ENCODE data around the gene DPP7. TPM values are rescaled to one million over a fixed set of nuclear protein-coding genes. Genes with fewer than 3 reads are reported as not detected.
A peak's percentile ranks its signal among the peaks of the same experiment; 100 is the strongest.

DPP7 gene
- total RNA-seq, 2 experiments from 2014 or later: 248 TPM

- Mint-ChIP-seq H3K9me3 (ENCODE audit: insufficient read depth) (no peaks in the 10 kb centered on the region), H3K4me3 (peak overlapping the region; percentile 60), H3K27ac (peak overlapping the region; percentile 64), H3K36me3 (ENCODE audit: low read depth) (peaks cover 8% of the 10 kb centered on the region), H3K27me3 (ENCODE audit: low read depth) (no peaks in the 10 kb centered on the region), H3K4me1 (ENCODE audit: low read depth) (peaks cover 11% of the 10 kb centered on the region)
- CTCF ChIA-PET: interaction anchor here (1.0 to 3.4 kb wide), 7 partner anchors 18 to 122 kb away, joined by 3 to 18 read pairs (median 3); partner anchors contain the start of genes MAN1B1 and NPDC1
- no peak for DNase-seq
- POLR2A ChIA-PET: interaction anchor here (0.6 to 2.3 kb wide), 4 partner anchors 18 to 126 kb away, joined by 3 to 11 read pairs (median 6); partner anchors contain the start of gene TUBB4B
- peak; percentile 22 for ATAC-seq
These were observed 317 bp downstream of the DPP7 start for GRCh38 chr9:137114220-137114612.

- POLR2A ChIA-PET: interaction anchor here (0.6 to 2.3 kb wide), 9 partner anchors 16 to 127 kb away, joined by 3 to 11 read pairs (median 3); partner anchors contain the start of genes MAN1B1 and TUBB4B
- Mint-ChIP-seq H3K4me1 (ENCODE audit: low read depth) (peaks cover 11% of the 10 kb centered on the region), H3K9me3 (ENCODE audit: insufficient read depth) (no peaks in the 10 kb centered on the region), H3K27ac (peak overlapping the region; percentile 73), H3K36me3 (ENCODE audit: low read depth) (peaks cover 10% of the 10 kb centered on the region), H3K27me3 (ENCODE audit: low read depth) (no peaks in the 10 kb centered on the region), H3K4me3 (peak overlapping the region; percentile 74)
- ATAC-seq (peak; percentile 38), DNase-seq (peak; percentile 54)
- CTCF ChIA-PET: interaction anchor here (0.5 to 3.4 kb wide), 8 partner anchors 16 to 123 kb away, joined by 3 to 18 read pairs (median 4); partner anchors contain the start of genes MAN1B1 and NPDC1
These were observed 961 bp downstream of the DPP7 start for GRCh38 chr9:137113385-137114159.

DNA sequence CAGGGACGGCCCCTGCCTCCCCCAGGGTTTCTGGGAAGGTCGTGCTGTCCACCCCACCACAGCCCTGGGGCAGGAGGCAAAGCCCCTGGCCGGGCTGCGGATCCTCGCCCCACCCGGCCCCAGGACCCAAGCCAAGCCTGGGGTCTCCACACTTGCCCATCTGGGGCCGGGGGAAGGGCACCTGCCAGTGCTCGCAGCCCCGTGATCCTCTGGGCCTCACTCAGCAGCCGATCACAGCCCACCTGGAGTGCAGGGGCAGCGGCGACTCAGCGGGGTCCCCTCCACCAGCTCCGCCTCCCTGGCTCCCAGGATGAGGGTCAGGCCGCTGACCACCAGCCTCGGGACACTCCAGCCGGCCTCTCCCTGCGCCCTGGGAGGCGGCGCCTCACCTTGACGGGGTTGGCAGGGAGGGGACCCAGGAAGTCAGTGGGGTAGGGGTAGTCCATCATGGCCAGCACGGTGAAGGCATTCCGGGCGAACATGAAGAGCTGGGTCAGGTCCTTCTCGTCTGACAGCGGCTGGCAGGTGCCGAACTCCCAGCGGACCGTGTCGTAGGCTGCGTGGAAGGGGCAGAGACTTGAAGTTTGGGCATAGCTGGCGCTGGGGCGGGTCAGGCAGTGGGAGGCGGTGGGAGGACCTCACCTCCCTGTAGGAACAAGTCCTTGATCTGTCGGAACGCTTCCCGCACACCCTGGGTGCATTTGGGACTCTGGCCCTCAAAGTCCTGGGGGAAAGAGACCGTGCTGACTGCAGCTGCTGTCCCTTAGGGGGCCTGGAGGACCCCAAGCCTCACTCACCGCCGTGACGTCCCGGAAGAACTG lies 1.8 kb downstream of the DPP7 start:
- ATAC-seq (no peak), DNase-seq (no peak)
- H3K27me3 Mint-ChIP-seq (ENCODE audit: low read depth): no peaks in the 10 kb centered on the region
- POLR2A ChIA-PET: interaction anchor here (1.1 to 2.3 kb wide), 6 partner anchors 17 to 128 kb away, joined by 3 to 11 read pairs (median 8); partner anchors contain the start of genes MAN1B1 and TUBB4B
- peaks cover 11% of the 10 kb centered on the region for H3K4me1 Mint-ChIP-seq (ENCODE audit: low read depth)
- peaks cover 12% of the 10 kb centered on the region for H3K36me3 Mint-ChIP-seq (ENCODE audit: low read depth)
- no peaks in the 10 kb centered on the region for H3K9me3 Mint-ChIP-seq (ENCODE audit: insufficient read depth)
- CTCF ChIA-PET: interaction anchor here (0.8 to 3.4 kb wide), 6 partner anchors 17 to 124 kb away, joined by 3 to 18 read pairs (median 4); partner anchors contain the start of gene MAN1B1
- H3K27ac Mint-ChIP-seq: peak overlapping the region; percentile 73
- peak overlapping the region; percentile 74 for H3K4me3 Mint-ChIP-seq

- H3K36me3 Mint-ChIP-seq (ENCODE audit: low read depth): peaks cover 12% of the 10 kb centered on the region
- peaks cover 11% of the 10 kb centered on the region for H3K4me1 Mint-ChIP-seq (ENCODE audit: low read depth)
- no peak overlapping the region for H3K27ac Mint-ChIP-seq
- no peak overlapping the region for H3K4me3 Mint-ChIP-seq
- CTCF ChIA-PET: interaction anchor here (3.4 kb wide), 1 partner anchor 16 kb away, joined by 18 read pairs; no protein-coding TSS in a partner anchor
- DNase-seq: no peak
- POLR2A ChIA-PET: interaction anchor here (1.3 to 2.3 kb wide), 5 partner anchors 16 to 129 kb away, joined by 3 to 11 read pairs (median 8); partner anchors contain the start of genes MAN1B1 and TUBB4B
- H3K9me3 Mint-ChIP-seq (ENCODE audit: insufficient read depth): no peaks in the 10 kb centered on the region
- no peak for ATAC-seq
- no peaks in the 10 kb centered on the region for H3K27me3 Mint-ChIP-seq (ENCODE audit: low read depth)
These were observed 2.6 kb downstream of the DPP7 start for GRCh38 chr9:137111788-137112563.

GRCh38 chr9:137110911-137111787 lies 3.4 kb downstream of the DPP7 start:
- Mint-ChIP-seq H3K27ac (peak overlapping the region; percentile 33), H3K36me3 (ENCODE audit: low read depth) (peaks cover 12% of the 10 kb centered on the region), H3K9me3 (ENCODE audit: insufficient read depth) (no peaks in the 10 kb centered on the region), H3K4me3 (no peak overlapping the region), H3K4me1 (ENCODE audit: low read depth) (peaks cover 11% of the 10 kb centered on the region), H3K27me3 (ENCODE audit: low read depth) (no peaks in the 10 kb centered on the region)
- ChIA-PET CTCF (interaction anchor here (3.4 kb wide), 1 partner anchor 15 kb away, joined by 18 read pairs; no protein-coding TSS in a partner anchor), POLR2A (no interaction called here)
- no peak for ATAC-seq
- DNase-seq: no peak

DNA sequence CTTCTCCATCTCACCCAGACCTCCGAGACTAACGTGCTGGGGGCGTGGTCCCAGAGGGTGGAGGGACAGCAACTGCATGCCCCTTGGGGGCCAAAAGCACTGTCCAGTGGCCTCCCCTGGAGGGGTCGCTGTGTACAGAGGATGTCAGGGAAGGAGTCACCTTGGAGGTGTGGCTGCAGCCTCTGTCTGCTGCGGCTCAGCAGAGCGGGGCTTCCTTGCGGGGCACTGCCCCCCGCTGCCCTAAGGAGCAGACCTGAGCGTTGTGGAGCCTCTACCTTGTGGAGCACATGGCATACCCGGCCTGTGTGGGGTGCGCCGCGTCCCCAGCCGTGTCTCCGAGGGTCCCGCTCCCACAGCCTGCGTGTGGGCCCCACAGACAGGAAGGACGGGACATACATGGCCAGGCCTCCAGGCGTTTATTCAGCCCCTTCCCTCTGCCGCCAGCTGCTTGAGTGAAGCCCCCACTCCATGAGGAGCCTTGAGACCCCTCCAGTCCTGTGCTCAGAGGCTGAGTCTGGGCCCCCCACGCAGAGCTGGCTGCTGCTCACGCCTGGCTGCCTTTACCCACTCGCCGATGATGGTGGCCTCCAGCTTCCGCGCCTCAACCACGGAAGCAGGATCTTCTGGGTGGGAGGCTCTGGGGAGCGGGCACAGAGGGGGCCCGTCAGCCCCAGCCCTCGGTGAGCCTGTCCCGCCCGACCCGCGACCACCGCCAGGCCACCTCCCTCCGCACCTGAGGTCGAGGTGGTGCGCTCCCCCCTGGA lies 4.2 kb downstream of the DPP7 start:
- ATAC-seq: no peak
- ChIA-PET POLR2A (no interaction called here), CTCF (no interaction called here)
- Mint-ChIP-seq H3K4me1 (ENCODE audit: low read depth) (peaks cover 11% of the 10 kb centered on the region), H3K36me3 (ENCODE audit: low read depth) (peaks cover 12% of the 10 kb centered on the region), H3K9me3 (ENCODE audit: insufficient read depth) (no peaks in the 10 kb centered on the region), H3K27me3 (ENCODE audit: low read depth) (no peaks in the 10 kb centered on the region), H3K27ac (peak overlapping the region; percentile 33), H3K4me3 (no peak overlapping the region)
- no peak for DNase-seq

GRCh38 chr9:137109250-137110146 lies 5.0 kb downstream of the DPP7 start:
- ChIA-PET POLR2A (no interaction called here), CTCF (interaction anchor here (1.8 kb wide), 1 partner anchor 14 kb away, joined by 6 read pairs; no protein-coding TSS in a partner anchor)
- ATAC-seq (no peak), DNase-seq (no peak)
- peaks cover 8% of the 10 kb centered on the region for H3K4me1 Mint-ChIP-seq (ENCODE audit: low read depth)
- H3K36me3 Mint-ChIP-seq (ENCODE audit: low read depth): peaks cover 12% of the 10 kb centered on the region
- no peaks in the 10 kb centered on the region for H3K9me3 Mint-ChIP-seq (ENCODE audit: insufficient read depth)
- no peak overlapping the region for H3K4me3 Mint-ChIP-seq
- no peaks in the 10 kb centered on the region for H3K27me3 Mint-ChIP-seq (ENCODE audit: low read depth)
- H3K27ac Mint-ChIP-seq: no peak overlapping the region

DNA sequence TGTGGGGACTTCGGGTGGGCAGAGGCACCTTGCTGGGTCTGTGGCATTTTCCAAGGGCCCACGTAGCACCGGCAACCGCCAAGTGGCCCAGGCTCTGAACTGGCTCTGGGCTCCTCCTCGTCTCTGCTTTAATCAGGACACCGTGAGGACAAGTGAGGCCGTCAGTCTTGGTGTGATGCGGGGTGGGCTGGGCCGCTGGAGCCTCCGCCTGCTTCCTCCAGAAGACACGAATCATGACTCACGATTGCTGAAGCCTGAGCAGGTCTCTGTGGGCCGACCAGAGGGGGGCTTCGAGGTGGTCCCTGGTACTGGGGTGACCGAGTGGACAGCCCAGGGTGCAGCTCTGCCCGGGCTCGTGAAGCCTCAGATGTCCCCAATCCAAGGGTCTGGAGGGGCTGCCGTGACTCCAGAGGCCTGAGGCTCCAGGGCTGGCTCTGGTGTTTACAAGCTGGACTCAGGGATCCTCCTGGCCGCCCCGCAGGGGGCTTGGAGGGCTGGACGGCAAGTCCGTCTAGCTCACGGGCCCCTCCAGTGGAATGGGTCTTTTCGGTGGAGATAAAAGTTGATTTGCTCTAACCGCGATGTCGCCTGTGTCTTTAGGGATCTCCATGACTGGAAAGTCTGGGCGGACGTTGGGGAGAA lies 5.8 kb downstream of the DPP7 start:
- no peaks in the 10 kb centered on the region for H3K9me3 Mint-ChIP-seq (ENCODE audit: insufficient read depth)
- no peak overlapping the region for H3K4me3 Mint-ChIP-seq
- DNase-seq (no peak), ATAC-seq (no peak)
- H3K36me3 Mint-ChIP-seq (ENCODE audit: low read depth): peaks cover 12% of the 10 kb centered on the region
- CTCF ChIA-PET: interaction anchor here (1.8 kb wide), 1 partner anchor 13 kb away, joined by 6 read pairs; no protein-coding TSS in a partner anchor
- H3K27ac Mint-ChIP-seq: no peak overlapping the region
- peaks cover 8% of the 10 kb centered on the region for H3K4me1 Mint-ChIP-seq (ENCODE audit: low read depth)
- POLR2A ChIA-PET: interaction anchor here (3.7 kb wide), 1 partner anchor 12 kb away, joined by 10 read pairs; no protein-coding TSS in a partner anchor
- no peaks in the 10 kb centered on the region for H3K27me3 Mint-ChIP-seq (ENCODE audit: low read depth)

DNA sequence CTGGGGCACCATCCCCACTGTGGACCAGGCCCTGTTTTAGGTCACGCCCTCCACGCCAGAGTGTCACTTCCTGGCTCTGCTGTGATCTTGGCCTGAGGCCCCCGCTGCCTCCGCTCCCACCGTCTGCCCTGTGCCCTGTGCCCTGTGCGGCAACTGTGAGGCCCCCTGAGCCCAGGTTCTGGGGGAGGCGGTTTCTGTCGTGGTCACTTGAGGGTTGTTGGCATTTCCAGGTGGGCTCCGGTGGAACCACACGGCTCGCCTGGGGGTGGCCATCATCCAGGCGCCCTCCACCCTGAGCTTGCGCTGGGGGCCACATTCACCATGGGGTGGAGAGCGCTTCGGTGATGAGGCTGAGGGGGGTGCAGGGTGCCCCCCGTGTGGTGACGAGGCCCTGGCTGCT lies 6.6 kb downstream of the DPP7 start:
- Mint-ChIP-seq H3K36me3 (ENCODE audit: low read depth) (peaks cover 10% of the 10 kb centered on the region), H3K27ac (no peak overlapping the region), H3K27me3 (ENCODE audit: low read depth) (no peaks in the 10 kb centered on the region), H3K9me3 (ENCODE audit: insufficient read depth) (no peaks in the 10 kb centered on the region), H3K4me3 (no peak overlapping the region), H3K4me1 (ENCODE audit: low read depth) (peaks cover 3% of the 10 kb centered on the region)
- POLR2A ChIA-PET: interaction anchor here (0.9 to 3.7 kb wide), 2 partner anchors 12 to 22 kb away, joined by 3 to 10 read pairs; no protein-coding TSS in a partner anchor
- DNase-seq: no peak
- CTCF ChIA-PET: interaction anchor here (1.8 kb wide), 1 partner anchor 12 kb away, joined by 6 read pairs; no protein-coding TSS in a partner anchor
- no peak for ATAC-seq

Data from activated CD8-positive, alpha-beta T cell treated with anti-CD3 and anti-CD28 coated beads, Interleukin-2, amount 10 ng/mL, durations not matched to agents 7 days and 5 days (primary cell).